Measurements from ENCODE around the gene LVRN. TPM values are rescaled to one million over a fixed set of nuclear protein-coding genes. Genes with fewer than 3 reads are reported as not detected.
"Not testable (repeated sequence)": the region's sequence is repeated elsewhere in the genome, so short reads cannot be mapped to it uniquely, and the experiment has no call there.

LVRN gene, protein sequence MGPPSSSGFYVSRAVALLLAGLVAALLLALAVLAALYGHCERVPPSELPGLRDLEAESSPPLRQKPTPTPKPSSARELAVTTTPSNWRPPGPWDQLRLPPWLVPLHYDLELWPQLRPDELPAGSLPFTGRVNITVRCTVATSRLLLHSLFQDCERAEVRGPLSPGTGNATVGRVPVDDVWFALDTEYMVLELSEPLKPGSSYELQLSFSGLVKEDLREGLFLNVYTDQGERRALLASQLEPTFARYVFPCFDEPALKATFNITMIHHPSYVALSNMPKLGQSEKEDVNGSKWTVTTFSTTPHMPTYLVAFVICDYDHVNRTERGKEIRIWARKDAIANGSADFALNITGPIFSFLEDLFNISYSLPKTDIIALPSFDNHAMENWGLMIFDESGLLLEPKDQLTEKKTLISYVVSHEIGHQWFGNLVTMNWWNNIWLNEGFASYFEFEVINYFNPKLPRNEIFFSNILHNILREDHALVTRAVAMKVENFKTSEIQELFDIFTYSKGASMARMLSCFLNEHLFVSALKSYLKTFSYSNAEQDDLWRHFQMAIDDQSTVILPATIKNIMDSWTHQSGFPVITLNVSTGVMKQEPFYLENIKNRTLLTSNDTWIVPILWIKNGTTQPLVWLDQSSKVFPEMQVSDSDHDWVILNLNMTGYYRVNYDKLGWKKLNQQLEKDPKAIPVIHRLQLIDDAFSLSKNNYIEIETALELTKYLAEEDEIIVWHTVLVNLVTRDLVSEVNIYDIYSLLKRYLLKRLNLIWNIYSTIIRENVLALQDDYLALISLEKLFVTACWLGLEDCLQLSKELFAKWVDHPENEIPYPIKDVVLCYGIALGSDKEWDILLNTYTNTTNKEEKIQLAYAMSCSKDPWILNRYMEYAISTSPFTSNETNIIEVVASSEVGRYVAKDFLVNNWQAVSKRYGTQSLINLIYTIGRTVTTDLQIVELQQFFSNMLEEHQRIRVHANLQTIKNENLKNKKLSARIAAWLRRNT
- 1.6 TPM for total RNA-seq

DNA sequence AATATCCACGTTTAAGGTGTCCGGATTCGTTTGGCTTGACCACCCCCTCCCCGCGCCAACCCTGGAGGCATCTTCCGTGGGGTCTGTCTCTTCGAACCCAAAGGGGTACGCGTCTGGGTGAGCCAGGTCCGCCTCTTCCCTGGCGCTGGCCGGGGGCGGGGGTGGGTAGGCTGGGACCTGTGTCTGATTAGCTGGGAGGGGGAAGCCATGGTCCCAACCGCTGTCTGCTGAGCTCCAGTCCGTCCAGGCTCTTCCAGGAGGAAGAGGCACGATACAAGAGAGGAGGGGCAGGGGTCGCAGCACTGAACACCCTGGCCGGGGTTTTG is at the start of gene LVRN:
Gene LVRN (plus strand): TSS at position 237 of the 326 bp plus-strand sequence. CDS start 143 bp downstream, outside the sequence.
- FAIRE-seq: no peak
- no peak for DNase-seq (ENCODE audit: low spot score in 2 of 2)

DNA sequence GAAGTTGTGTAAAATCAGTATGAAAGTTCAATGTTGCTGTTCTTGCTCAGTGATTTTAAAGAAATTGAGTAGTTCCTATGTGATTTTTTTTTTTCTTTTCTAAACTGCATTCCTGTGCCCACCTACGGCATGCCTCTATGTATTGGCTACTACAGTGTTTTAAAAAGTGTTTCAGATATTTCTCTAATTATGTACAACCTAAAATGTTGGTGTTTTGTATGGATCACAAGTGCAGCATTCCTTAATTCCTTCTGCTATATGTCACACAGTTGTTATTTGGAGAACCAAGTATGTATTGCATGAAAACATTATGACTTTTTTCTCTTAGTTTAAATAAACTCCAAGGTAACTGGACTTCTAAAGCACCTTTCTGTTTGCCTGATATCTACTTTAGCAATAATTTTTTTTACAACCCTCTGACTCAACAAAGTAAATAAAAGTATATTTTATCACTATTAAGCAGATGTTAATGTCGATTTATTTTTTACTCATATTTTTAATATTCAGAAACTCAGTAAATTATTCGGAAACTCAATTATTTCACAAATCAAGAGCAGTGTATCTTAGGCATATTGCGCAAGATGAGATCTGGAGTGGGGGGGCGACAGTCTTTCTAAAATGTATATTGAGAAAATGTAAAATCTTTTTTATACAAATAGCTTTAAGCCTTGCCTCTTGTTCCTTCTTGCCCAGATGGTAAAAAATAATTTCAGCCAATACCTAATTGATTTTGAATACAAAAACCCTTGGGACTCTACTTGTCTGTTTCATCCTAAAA is 48.5 kb upstream of the LVRN start:
- not testable (repeated sequence) for DNase-seq (ENCODE audit: low spot score in 2 of 2)
- FAIRE-seq: peak; percentile 88

DNA sequence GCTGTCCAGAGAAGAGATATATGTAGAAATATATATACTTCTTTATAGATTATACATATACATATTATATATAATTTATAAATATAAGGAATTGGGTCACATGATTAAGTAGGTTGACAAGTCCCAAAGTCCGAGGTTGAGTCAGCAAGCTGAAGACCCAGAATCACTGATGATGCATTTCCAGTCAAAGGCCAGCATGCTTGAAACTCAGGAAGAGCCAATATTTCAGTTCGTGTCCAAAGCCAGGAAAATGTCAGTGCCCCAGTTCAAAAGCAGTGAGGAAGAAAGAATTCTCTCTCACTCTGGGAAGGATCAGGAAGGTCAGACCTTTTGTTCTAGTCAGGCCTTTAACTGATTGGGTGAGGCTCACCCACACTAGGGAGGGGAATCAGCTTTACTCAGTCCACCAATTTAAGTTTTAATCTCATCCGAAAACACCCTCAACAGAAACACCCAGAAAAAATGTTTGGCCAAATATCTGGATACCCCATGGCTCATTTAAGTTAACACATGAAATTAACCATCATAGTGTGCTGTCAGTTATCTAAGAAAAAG is 42.0 kb upstream of the LVRN start:
- FAIRE-seq: no peak
- no peak for DNase-seq (ENCODE audit: low spot score in 2 of 2)

DNA sequence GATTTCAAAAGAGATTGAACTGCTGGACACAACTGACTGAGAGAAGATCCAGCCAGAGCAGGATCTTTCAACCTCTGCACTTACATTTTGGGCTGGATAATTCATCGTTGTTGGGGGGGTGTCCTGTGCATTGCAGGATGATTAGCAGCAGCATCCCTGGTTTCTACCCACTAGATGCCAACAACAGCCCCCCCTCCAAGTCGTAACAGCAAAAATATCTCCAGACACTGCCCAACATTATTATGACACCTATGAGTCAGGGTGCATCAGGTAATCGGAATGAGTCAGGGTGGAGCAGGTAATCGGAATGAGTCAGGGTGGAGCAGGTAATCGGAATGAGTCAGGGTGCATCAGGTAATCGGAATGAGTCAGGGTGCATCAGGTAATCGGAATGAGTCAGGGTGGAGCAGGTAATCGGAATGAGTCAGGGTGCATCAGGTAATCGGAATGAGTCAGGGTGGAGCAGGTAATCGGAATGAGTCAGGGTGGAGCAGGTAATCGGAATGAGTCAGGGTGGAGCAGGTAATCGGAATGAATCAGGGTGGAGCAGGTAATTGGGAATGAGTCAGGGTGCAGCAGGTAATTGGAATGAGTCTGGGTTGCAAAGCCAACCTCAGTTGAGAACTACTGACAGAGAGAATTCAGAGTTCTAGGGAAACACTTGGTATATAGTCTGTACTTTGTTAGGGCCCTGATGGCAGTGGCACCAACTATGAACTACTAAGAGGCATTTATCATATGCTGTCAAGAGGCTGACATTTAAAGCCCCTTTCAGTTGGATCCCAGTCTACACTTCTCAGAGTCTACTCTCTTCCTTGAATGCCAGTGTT is 33.5 kb upstream of the LVRN start:
- not testable (repeated sequence) for FAIRE-seq; DNase-seq (ENCODE audit: low spot score in 2 of 2)

DNA sequence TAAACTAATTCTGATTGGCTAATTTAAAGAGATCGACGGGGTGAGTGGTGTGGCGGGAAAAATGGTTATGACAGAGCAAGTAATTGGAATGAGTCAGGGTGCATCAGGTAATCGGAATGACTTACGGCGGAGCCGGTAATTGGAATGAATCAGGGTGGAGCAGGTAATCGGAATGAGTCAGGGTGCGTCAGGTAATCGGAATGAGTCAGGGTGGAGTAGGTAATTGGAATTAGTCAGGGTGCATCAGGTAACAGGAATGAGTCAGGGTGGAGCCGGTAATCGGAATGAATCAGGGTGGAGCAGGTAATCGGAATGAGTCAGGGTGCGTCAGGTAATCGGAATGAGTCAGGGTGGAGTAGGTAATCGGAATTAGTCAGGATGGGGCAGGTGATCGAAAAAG is 32.1 kb upstream of the LVRN start:
- not testable (repeated sequence) for FAIRE-seq; DNase-seq (ENCODE audit: low spot score in 2 of 2)

DNA sequence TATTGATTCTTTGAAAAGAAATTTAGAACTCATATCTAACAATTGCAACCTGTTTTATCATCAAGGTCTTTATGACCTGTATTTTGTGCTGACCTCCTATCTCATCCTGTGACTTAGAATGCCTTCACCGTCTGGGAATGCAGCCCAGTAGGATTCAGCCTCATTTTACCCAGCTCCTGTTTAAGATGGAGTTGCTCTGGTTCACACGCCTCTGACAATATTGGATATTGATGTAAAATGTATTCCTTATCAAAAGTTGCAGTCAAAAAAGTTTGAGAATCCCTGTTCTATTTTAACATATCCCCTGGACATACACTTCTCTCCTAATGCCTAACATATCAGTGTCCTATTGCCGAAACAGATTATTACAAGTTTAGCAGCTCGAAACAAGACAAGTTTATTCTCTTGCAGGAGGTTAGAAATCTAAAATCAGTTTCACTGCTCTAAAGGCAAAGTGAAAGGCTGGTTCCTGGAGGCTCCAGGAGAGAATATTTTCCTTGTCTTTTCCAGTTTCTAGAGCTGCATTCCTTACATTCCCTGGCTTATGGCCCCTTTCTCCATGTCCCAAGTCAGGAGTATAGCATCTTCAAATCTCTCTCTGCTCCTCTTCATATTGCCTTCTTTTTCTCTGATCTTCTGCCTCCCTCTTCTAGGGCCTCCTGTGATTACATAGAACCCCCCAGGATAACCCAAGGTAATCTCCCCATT is 31.5 kb upstream of the LVRN start:
- no peak for FAIRE-seq
- DNase-seq (ENCODE audit: low spot score in 2 of 2): no peak

DNA sequence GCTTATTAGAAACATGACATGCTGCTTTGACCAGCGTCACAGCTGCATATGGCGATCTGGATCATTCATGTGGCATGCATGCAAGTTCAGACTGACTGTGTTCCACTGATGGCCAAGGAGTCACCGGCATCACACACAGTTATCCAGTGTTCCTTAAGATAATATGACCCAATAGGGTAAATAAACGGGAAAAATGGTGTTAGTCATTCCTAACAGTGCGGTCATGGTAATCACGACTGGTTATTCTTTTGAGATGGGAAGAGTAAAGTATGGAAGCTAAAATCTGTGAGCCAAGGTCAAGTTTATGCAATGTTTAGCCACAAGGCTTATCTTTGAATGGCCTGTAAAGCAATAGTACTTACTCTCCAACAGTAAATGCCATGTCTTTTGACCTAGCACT is 29.3 kb upstream of the LVRN start:
- DNase-seq (ENCODE audit: low spot score in 2 of 2) (no peak), FAIRE-seq (no peak)

DNA sequence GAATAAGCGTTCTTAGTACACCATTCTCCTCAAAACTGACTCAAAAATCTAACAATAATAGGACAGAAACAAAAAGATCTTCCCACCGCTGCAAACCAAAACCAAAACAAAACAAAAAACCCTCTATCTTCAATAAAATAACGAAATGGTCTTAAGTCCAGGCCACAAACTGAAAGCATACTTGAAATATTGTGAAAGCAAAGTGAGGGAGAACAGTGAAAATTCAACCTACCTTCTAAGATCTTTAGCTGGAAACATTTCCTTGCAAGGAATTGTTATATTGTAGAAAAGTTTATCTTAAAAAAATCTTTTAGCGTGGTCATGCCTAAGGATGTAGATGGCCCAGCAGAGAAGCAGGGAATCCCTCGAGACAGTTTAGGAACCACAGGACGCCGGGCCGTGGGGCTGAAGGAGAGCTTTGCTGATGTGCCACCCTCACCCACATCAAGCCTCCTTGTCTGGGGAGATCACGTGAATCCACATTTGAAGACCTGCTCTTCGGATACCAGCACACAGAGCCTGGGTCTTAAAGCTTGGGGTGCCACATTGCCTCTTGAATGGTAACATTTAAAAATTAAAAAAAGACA is 27.8 kb upstream of the LVRN start:
- no peak for FAIRE-seq

DNA sequence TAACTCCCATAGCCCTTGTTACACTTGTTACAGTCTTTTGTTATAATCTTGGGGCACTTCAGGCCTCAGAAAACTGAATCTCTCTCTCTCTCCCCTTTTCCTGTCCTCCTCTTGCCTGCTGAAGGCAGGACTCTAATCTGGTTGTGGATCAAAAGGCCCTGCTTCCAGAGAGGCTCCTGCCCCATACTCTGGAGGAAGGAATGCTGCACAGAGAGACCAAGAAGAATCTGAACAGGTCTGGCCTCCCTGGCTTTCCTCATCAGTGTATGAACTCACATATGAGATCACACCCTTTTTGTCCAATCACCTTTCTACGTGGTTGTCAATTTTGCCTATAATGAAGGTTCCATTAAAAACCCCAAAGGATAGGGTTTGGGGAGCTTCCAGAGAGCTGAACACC is 26.2 kb upstream of the LVRN start:
- DNase-seq (ENCODE audit: low spot score in 2 of 2) (no peak), FAIRE-seq (no peak)

More for the DNA sequence above, 27.8 kb upstream of the LVRN start:
- DNase-seq (ENCODE audit: low spot score in 2 of 2): no peak

DNA sequence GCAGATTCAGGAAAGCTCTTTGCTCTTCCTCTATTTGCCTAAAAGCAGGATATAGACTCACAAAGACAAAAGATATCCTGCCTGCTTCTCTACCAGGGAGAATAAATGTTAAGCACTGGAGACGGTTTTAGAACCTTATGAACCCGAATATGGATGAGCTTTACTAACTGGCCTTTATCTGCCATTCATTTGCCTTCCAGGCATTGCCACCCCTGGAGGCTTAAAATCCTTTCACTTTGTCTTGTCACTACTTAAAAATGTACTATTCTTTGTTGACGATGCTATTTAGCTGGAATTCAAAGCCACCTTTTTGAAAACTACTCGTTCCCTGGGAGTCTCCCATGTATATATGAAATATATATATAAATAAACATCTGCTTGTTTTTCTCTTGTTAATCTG is 23.2 kb upstream of the LVRN start:
- FAIRE-seq (no peak), DNase-seq (ENCODE audit: low spot score in 2 of 2) (no peak)

DNA sequence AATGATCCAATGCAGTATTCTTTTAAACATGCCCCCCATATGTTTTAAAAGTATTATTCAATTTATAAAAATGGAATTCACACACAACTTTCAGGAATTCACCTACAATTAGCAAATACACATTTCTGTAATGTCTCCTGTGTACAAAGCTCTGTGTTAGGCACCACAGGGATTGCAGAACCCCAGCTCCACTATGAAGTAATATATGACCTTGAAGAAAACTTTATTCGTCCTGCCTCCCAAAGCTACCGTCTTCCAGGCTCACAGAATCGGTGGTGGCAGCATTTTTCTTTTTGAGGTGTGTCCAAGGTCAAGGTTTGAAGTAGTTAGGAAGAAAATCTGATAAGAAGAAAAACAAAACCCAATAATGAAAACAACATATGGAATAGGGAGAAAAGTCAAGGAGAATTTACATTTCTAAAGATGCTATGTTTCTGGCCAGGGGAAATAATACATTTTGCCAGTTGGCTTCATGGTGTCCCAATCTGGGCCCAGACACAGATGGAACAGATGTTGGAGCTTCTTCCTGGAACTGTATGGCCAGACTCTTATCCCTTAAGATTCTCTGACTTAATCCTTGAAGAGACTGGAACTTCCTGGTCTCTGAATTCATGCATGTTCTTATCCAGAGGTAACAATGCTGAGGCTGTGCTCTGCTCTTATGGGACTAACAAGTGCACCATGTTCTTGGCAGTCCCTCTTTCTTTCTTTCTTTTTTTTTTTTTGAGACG is 22.0 kb upstream of the LVRN start:
- no peak for DNase-seq (ENCODE audit: low spot score in 2 of 2)

DNA sequence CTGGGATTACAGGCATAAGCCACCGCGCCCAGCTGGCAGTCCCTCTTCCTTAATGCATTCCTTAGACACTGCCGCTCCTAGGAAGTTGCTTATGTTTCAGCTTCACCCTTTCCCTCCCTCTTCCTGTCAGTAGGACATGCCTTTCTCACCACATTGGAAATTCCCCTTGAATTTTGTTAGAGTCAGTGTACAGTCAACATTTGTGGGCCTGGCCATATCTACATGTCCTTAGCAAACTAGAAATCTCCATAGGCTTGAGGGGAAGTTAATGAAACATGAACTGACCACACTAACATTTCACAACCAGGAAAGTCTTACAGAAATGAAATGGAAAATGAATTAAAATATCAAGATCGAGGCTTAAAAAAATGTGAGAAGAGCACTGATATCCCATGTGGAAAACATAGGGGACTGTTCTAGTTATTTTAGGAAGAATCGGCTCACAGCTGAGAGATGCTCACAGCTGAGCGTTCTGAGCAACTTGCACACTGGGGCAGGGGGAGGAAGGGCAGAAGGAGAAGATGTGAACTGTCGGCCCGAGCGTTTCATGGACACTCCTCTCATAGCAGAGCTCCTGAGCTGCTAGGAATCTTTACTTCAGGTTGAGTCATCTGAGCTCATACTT is 21.1 kb upstream of the LVRN start:
- no peak for DNase-seq (ENCODE audit: low spot score in 2 of 2)
- no peak for FAIRE-seq

More for the DNA sequence above, 22.0 kb upstream of the LVRN start:
- FAIRE-seq: no peak

DNA sequence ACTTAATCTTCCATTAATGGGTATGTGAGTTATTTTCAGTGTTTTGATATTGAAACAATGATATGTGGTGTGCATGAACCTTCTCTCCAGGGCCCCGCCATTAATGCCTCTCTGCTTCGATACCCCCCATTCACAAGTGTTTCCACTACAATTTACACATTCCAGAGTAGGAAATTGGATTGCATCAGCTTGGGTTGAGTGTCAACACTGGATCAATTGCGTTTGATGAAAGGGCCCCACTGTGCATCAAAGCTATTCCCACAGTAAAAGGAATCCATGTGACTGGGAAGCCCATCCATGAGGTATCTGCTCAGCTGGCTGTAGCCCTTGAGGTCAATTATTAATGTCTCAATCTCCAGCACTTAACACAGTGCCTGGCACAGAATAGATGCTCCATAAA is 17.8 kb upstream of the LVRN start:
- DNase-seq (ENCODE audit: low spot score in 2 of 2) (no peak), FAIRE-seq (no peak)

DNA sequence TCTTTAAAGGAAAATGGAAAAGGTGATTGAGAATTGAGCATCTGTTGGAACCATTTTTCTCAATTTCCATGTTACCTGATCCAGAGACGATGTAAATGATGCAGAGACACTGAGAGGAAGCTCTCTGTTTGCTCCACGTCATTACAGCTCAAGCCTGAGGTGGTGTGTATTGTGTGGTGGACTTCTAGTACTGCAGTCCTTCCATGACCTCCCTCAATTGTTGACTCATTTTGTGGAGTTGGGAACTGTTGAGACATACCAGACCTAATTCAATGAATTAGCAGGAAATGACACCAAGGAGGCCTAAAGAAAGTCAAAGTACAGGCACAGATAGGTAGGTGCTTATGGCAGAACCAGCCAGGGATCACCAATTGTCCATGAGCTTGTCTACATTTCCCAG is 15.6 kb upstream of the LVRN start:
- DNase-seq (ENCODE audit: low spot score in 2 of 2) (no peak), FAIRE-seq (no peak)

DNA sequence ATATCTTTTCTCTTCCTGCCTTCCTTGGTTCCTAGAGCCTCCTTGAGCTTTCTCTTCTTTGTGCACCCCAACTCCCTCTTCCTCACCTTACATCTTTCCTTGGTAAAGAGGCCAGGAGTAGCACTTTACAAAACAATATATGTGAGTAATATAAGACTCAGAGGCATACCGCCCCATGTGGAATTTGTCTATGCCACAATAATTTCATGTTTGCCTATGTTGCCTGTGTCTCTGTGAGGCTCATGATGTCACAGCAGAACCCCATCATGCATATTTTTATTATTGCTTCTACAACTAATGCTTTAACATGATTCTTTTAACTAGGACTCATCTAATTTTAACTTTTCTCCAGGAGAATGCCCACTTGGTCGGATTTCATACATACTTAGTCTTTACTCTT is 15.0 kb upstream of the LVRN start:
- FAIRE-seq: no peak
- no peak for DNase-seq (ENCODE audit: low spot score in 2 of 2)

DNA sequence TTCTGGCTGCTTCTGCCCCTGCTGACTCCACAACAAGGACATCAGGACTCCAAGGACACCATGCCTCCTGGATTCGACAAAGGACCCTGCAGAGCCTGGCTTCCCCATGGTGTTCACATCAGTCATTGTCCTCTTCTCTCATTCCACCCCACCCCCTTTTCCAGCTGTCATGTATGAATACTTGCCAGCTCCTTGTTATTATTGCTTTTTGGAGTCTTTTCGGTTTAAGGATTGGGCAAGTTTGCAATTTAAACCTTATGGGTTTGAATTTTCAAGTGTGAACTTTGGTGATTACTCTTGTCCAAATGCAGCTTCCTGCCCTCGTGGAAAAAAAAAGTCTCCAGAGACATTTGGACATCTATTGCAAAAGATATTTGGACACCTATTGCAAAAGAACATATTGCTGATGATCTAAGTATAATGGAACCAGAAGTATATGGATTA is 14.2 kb upstream of the LVRN start:
- FAIRE-seq: no peak
- no peak for DNase-seq (ENCODE audit: low spot score in 2 of 2)

DNA sequence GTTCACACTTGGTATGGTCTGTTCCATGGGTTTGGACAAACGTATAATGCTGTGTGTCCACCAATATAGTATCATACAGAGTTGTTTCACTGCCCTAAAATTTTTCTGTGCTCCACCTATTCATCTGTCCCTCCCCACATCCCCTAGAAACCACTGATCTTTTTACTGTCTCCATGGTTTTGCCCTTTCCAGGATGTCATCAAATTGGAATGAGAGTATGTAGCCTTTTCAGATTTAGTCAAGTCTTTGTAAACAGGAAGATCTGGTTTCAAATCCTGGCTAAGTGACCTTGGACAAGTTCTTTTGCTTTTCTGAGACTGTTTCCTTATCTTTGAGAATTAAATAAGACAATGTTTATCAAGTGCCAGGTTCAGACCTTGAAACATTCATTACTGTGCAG is 13.2 kb upstream of the LVRN start:
- DNase-seq (ENCODE audit: low spot score in 2 of 2) (no peak), FAIRE-seq (no peak)

All from frontal cortex (tissue), 4 donors.